ENCODE data around the gene MICAL3.

DNA sequence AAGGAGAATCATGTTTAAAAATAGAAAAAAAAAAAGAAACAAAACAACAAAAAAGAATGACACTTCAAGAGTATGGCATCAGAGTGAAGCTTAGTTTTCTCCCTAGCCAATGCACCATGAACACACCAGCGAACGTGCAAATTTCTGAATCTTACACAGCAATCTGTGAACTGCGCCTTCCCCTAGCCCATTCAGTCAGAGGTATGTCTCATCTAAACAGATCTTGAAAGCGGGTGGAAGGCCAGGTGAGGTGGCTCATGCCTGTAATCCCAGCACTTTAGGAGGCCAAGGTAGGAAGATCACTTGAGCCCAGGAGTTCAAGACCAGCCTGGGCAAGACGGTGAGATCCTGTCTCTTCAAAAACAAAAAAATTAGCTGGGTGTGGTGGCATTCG is 113.1 kb downstream of the MICAL3 start:
- TF ChIP-seq, protein P1, sequence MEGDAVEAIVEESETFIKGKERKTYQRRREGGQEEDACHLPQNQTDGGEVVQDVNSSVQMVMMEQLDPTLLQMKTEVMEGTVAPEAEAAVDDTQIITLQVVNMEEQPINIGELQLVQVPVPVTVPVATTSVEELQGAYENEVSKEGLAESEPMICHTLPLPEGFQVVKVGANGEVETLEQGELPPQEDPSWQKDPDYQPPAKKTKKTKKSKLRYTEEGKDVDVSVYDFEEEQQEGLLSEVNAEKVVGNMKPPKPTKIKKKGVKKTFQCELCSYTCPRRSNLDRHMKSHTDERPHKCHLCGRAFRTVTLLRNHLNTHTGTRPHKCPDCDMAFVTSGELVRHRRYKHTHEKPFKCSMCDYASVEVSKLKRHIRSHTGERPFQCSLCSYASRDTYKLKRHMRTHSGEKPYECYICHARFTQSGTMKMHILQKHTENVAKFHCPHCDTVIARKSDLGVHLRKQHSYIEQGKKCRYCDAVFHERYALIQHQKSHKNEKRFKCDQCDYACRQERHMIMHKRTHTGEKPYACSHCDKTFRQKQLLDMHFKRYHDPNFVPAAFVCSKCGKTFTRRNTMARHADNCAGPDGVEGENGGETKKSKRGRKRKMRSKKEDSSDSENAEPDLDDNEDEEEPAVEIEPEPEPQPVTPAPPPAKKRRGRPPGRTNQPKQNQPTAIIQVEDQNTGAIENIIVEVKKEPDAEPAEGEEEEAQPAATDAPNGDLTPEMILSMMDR (IDR thresholded peaks at IDR 0.05) = no peak
- TF ChIP-seq POLR2A (IDR thresholded peaks at IDR 0.05) = no peak
